AG04450 (cell line): ENCODE data around the gene MRPS18C. TPM values are rescaled to one million over a fixed set of nuclear protein-coding genes. Genes with fewer than 3 reads are reported as not detected.
"Not testable (repeated sequence)": the region's sequence is repeated elsewhere in the genome, so short reads cannot be mapped to it uniquely, and the experiment has no call there.

ENCODE experiments used
- CTCF ChIA-PET: fragments of 300-600, 350-600 bp; formaldehyde crosslinking; extraction: SDS; loops from one replicate; lab custom pipeline; 2022; ENCODE audit warnings: antibody characterized with exemption, inconsistent platforms; lab: Charles Lee
- POLR2A ChIA-PET: fragments of 350-600 bp; formaldehyde crosslinking; extraction: SDS; loops from one replicate; lab custom pipeline; 2021; ENCODE audit warnings: antibody characterized with exemption, inconsistent platforms; lab: Yijun Ruan, JAX
- DNase-seq: peaks from one replicate; pipeline ENCODE4 v3.0.0-alpha.2; 2011; ENCODE audit warnings: low read depth, low spot score
- H3K27ac ChIP-seq: one replicate; pipeline ENCODE4 v1.5.1; 2012; ENCODE audit warnings: low read depth, low read length, control low read depth
- H3K27me3 ChIP-seq: one replicate; pipeline ENCODE4 v1.6.0; 2012; ENCODE audit warnings: low read length; ENCODE audit not compliant: control insufficient read depth, insufficient read depth
- H3K4me3 ChIP-seq: 2 replicates; pipeline ENCODE4 v1.5.1; 2011; ENCODE audit warnings: mild to moderate bottlenecking, low read depth, low read length, control low read depth
- H3K9me3 ChIP-seq: 2 replicates; pipeline ENCODE4 v1.5.1; 2012; ENCODE audit warnings: low read length; ENCODE audit not compliant: control insufficient read depth, insufficient read depth
- polyA plus RNA-seq: library from polyadenylated mRNA; depleted of rRNA; stranded (reverse); fragments of >200 nt; gene quantifications from 2 replicates; pipeline ENCODE4 v1.2.3, GENCODE V29; 2011
- TF ChIP-seq, protein P1 (sequence below): IDR thresholded peaks from 2 replicates; pipeline ENCODE4 v1.5.1; 2011; ENCODE audit warnings: low read depth, low read length, control low read depth, inconsistent platforms

The MRPS18C gene
- polyA plus RNA-seq, 1 experiment, result 40.1 TPM

DNA sequence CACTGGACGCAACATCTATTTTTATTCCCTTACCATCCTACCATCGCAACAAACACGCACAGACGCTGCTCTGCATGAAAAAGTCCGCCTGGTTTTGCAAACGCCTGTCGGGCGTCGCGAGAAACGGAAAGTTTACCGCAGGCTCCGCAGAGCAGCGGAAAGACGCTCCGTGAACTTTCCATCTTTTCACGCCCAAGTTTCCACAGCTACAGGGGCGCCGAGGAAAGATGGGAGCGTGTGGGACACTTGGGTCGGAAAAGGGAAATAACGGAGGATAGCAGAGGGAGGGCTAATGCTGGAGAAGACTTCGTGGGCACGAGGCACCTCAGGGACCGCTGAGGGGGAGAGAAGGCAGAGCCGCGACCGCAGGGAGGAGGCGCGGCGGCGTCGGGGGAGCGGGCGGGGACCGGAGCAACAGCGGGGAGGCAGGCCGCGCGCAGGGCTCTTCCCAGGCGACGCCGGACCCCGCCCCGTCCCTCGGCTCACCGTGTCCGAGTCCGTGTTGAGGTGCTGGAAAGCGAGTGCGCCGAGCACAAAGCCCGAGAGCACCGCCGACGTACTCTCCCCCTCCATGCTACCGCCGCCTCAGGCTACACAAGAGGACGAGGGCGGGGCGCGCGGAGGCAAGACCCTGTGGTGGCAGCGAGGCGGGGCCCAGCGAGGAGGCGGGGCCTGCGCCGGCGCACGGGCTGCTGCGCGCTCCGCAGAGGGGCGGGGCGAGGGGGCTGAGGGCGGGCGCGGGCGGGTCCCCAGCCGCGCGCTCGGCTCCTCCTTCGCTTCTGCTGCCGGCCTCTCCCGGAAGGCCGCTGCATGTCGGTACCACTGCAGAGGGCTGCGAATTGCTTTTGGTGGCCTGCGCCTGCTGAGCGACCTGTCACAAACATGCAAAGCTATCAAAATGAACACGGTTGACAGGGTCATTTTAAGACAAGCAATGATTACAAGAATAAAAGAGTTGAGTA, 28.9 kb downstream of the MRPS18C start, which contains the start of gene ABRAXAS1:
Gene ABRAXAS1, minus strand, starts transcription at position 601 of the 962 bp plus-strand sequence. Its CDS starts 28 bp downstream, at position 573.
- Histone ChIP-seq H3K27ac (peak within 1 kb of the TSS; percentile 73), H3K27me3 (no peaks in the 10 kb centered on the region), H3K9me3 (no peaks in the 10 kb centered on the region), H3K4me3 (peak within 1 kb of the TSS; percentile 87)
- TF ChIP-seq, protein P1, sequence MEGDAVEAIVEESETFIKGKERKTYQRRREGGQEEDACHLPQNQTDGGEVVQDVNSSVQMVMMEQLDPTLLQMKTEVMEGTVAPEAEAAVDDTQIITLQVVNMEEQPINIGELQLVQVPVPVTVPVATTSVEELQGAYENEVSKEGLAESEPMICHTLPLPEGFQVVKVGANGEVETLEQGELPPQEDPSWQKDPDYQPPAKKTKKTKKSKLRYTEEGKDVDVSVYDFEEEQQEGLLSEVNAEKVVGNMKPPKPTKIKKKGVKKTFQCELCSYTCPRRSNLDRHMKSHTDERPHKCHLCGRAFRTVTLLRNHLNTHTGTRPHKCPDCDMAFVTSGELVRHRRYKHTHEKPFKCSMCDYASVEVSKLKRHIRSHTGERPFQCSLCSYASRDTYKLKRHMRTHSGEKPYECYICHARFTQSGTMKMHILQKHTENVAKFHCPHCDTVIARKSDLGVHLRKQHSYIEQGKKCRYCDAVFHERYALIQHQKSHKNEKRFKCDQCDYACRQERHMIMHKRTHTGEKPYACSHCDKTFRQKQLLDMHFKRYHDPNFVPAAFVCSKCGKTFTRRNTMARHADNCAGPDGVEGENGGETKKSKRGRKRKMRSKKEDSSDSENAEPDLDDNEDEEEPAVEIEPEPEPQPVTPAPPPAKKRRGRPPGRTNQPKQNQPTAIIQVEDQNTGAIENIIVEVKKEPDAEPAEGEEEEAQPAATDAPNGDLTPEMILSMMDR, result no peak
- CTCF ChIA-PET, result interaction anchor here (1.3 kb wide), 1 partner anchor 149 kb away, joined by 3 read pairs; no protein-coding TSS in a partner anchor
- POLR2A ChIA-PET, result interaction anchor here (0.6 kb wide), 2 partner anchors 30 to 604 kb away, joined by 4 to 5 read pairs; no protein-coding TSS in a partner anchor
- peak; percentile 75 for DNase-seq

DNA sequence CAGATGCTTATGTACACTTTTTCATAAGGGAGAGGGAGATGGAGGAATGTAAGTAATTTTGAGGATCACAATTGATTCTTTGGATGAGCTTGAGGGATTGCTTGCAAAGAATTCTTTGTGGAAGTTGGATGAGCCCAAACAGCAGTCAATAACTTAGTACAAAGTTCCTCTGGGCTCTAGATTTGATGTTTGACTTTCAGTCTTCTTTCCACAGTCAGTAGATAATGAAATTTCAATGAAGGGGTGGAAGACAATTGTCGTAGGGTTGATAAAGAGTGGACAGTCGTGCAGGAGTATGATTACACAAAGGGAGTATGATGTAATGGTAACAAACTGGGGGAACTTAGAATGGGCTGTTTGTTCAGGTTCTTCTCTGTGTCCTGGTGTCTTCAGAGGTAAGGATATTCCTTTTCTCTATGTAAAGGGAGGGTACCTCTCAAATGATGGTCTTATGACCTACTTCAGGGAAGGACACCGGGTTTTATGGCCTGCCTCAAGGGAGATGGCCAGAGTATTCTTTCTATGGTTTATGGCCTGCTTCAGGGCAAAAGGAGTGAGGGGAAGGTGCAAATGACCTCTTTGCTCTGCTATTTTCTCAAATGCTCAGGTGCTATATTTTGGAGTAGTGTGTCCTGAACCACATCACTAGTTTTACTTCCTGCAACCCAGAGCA, 30.7 kb downstream of the MRPS18C start:
- DNase-seq, result no peak
- TF ChIP-seq, protein P1, result no peak
- H3K4me3 ChIP-seq, result no peak overlapping the region
- H3K27ac ChIP-seq, result no peak overlapping the region
- no peaks in the 10 kb centered on the region for H3K9me3 ChIP-seq
- no peaks in the 10 kb centered on the region for H3K27me3 ChIP-seq
- POLR2A ChIA-PET, result no interaction called here
- CTCF ChIA-PET, result no interaction called here

DNA sequence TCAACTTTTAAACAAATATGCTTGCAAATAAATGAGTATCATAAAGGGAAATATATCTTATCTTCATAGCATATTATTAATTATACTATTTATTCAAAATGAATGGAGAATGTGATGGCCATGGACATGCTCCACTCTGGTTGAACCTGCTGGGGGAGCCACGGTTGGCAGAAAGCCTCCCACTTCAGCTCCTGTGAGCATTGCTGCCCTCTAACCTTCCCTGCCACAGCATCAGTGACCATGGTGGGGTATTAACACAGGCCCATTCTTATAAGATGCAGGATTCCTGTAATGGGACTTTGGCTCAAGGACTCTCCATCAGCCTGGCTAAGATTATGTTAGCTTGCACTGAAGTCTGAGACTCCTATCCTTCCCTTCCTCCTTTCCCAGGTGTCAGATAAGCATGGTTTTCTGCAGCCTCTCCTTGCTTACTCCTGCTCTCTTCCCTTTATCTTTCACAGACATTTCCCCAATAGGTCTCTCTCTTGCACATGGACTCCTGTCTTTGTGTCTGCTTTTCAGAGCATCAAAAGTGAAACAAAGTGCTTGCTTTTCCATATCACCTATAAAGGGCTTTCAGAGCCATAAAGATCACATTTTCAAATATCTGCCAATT, 34.0 kb downstream of the MRPS18C start:
- POLR2A ChIA-PET, result no interaction called here
- TF ChIP-seq, protein P1, result no peak
- CTCF ChIA-PET, result interaction anchor here (0.8 to 4.7 kb wide), 5 partner anchors 10 to 153 kb away, joined by 3 to 55 read pairs (median 3); no protein-coding TSS in a partner anchor
- Histone ChIP-seq H3K27ac (no peak overlapping the region), H3K27me3 (no peaks in the 10 kb centered on the region), H3K9me3 (no peaks in the 10 kb centered on the region), H3K4me3 (no peak overlapping the region)
- no peak for DNase-seq

GRCh38 chr4:83490876-83491450, 35.1 kb downstream of the MRPS18C start:
- Histone ChIP-seq H3K4me3 (no peak overlapping the region), H3K27me3 (no peaks in the 10 kb centered on the region), H3K27ac (no peak overlapping the region), H3K9me3 (no peaks in the 10 kb centered on the region; the same call in 1 of the 2 replicates)
- DNase-seq, result no peak
- ChIA-PET CTCF (interaction anchor here (0.6 to 4.7 kb wide), 14 partner anchors 10 to 459 kb away, joined by 3 to 55 read pairs (median 3); partner anchors contain the start of gene GPAT3), POLR2A (no interaction called here)
- TF ChIP-seq, protein P1, result peak; percentile 89

GRCh38 chr4:83496085-83496917, 40.4 kb downstream of the MRPS18C start:
- POLR2A ChIA-PET, DNase-seq, H3K27ac ChIP-seq, H3K27me3 ChIP-seq, H3K4me3 ChIP-seq, H3K9me3 ChIP-seq: not testable (repeated sequence)
- CTCF ChIA-PET, result interaction anchor here (1.4 to 1.6 kb wide), 2 partner anchors 13 to 149 kb away, joined by 5 read pairs; no protein-coding TSS in a partner anchor
